OCI-LY7 (cell line): ENCODE data around the gene INS. TPM values are rescaled to one million over a fixed set of nuclear protein-coding genes. Genes with fewer than 3 reads are reported as not detected.

Experiments used
- BruUV-seq: library from RNA; stranded (reverse); fragments of 400-500 nt; replicated peaks from 2 replicates; lab custom pipeline; 2021; lab: Mats Ljungman, UMichigan
- CTCF ChIA-PET: fragments of 300-600 bp; sonication (Branson Sonifier 250); formaldehyde crosslinking; loops from one replicate; lab custom pipeline; 2022; ENCODE audit warnings: antibody characterized with exemption; ENCODE audit not compliant: unreplicated experiment; lab: Charles Lee
- POLR2A ChIA-PET: fragments of 300-600 bp; sonication (Branson Sonifier 250); formaldehyde crosslinking; loops from one replicate; lab custom pipeline; 2022; ENCODE audit warnings: antibody characterized with exemption; lab: Charles Lee
- DNase-seq: peaks from one replicate; pipeline ENCODE4 v3.0.0-alpha.2; 2015; ENCODE audit warnings: low spot score
- H2AFZ ChIP-seq: fragments of 200-600 bp; sonication (generic), shearing (Covaris generic); 2 replicates; pipeline ENCODE4 v1.6.1; 2014; ENCODE audit warnings: mild to moderate bottlenecking, antibody characterized with exemption, low read length, moderate library complexity
- H3K27ac ChIP-seq: fragments of 200-600 bp; sonication (generic); 2 replicates; pipeline ENCODE4 v1.5.1; 2014; ENCODE audit warnings: mixed run types, low read depth, mild to moderate bottlenecking, moderate library complexity, low read length, inconsistent platforms; ENCODE audit not compliant: poor library complexity, severe bottlenecking
- H3K36me3 ChIP-seq: fragments of 200-600 bp; sonication (generic); 2 replicates; pipeline ENCODE4 v1.6.1; 2014; ENCODE audit warnings: mild to moderate bottlenecking, antibody characterized with exemption, low read length, moderate library complexity, mixed read lengths; ENCODE audit not compliant: insufficient read depth
- H3K4me1 ChIP-seq: fragments of 200-600 bp; sonication (generic); 2 replicates; pipeline ENCODE4 v1.5.1; 2014; ENCODE audit warnings: mild to moderate bottlenecking, low read length; ENCODE audit not compliant: insufficient read depth, poor library complexity, severe bottlenecking
- H3K4me2 ChIP-seq: fragments of 200-600 bp; sonication (generic); 2 replicates; pipeline ENCODE4 v1.6.1; 2014; ENCODE audit warnings: mild to moderate bottlenecking, low read length
- H3K4me3 ChIP-seq: fragments of 200-600 bp; sonication (generic); 2 replicates; pipeline ENCODE4 v1.5.1; 2014; ENCODE audit warnings: mild to moderate bottlenecking, low read depth, low read length; ENCODE audit not compliant: poor library complexity, severe bottlenecking
- H3K79me2 ChIP-seq: fragments of 200-600 bp; sonication (generic); 2 replicates; pipeline ENCODE4 v1.6.1; 2016; ENCODE audit warnings: low read depth, mild to moderate bottlenecking, low read length, moderate library complexity, mixed read lengths; ENCODE audit not compliant: insufficient read depth
- H3K9me2 ChIP-seq: fragments of 200-600 bp; sonication (generic); 2 replicates; pipeline ENCODE4 v1.6.1; 2016; ENCODE audit warnings: mild to moderate bottlenecking, low read length, mixed read lengths; ENCODE audit not compliant: insufficient read depth
- H3K9me3 ChIP-seq: fragments of 200-600 bp; sonication (generic); 2 replicates; pipeline ENCODE4 v1.6.1; 2014; ENCODE audit warnings: mild to moderate bottlenecking, mixed run types, low read length, mixed read lengths
- H4K20me1 ChIP-seq: fragments of 200-600 bp; sonication (generic); 2 replicates; pipeline ENCODE4 v1.6.1; 2014; ENCODE audit warnings: mild to moderate bottlenecking, antibody characterized with exemption, low read length, moderate library complexity, mixed read lengths; ENCODE audit not compliant: insufficient read depth
- EZH2phosphoT487 ChIP-seq: fragments of 200-600 bp; sonication (generic); IDR thresholded peaks from 2 replicates; pipeline ENCODE4 v1.6.1; 2018; ENCODE audit warnings: low read depth, borderline replicate concordance, mild to moderate bottlenecking, mixed run types, antibody characterized with exemption, low read length, moderate library complexity, mixed read lengths
- intact Hi-C: fragments of 100-400 bp; cut with micrococcal nuclease; formaldehyde crosslinking; loops from one replicate; pipeline ENCODE4 v1.10.0; 2022; ENCODE audit not compliant: unreplicated experiment
- total RNA-seq, 2 experiments: library from RNA; depleted of rRNA in 1 of 2; stranded (reverse); fragments of >200 nt in 1 of 2; shearing (Covaris generic) in 1 of 2; gene quantifications; 2 replicates each; pipeline ENCODE4 v1.2.3, GENCODE V29; 2014 to 2022
- TF ChIP-seq, protein P1 (sequence below): fragments of 200-600 bp; sonication (generic); conservative IDR thresholded peaks from 2 replicates; pipeline ENCODE4 v1.5.1; 2014; ENCODE audit warnings: mild to moderate bottlenecking, antibody characterized with exemption, low read length, moderate library complexity, mixed read lengths

INS gene
- total RNA-seq, 2 experiments from 2014 or later, result not detected

- no peaks in the 10 kb centered on the region for H3K79me2 ChIP-seq
- no peaks in the 10 kb centered on the region for H3K9me3 ChIP-seq
- no peak for DNase-seq
- CTCF ChIA-PET, result no interaction called here
- no peak overlapping the region for H3K4me2 ChIP-seq
- TF ChIP-seq, protein P1, sequence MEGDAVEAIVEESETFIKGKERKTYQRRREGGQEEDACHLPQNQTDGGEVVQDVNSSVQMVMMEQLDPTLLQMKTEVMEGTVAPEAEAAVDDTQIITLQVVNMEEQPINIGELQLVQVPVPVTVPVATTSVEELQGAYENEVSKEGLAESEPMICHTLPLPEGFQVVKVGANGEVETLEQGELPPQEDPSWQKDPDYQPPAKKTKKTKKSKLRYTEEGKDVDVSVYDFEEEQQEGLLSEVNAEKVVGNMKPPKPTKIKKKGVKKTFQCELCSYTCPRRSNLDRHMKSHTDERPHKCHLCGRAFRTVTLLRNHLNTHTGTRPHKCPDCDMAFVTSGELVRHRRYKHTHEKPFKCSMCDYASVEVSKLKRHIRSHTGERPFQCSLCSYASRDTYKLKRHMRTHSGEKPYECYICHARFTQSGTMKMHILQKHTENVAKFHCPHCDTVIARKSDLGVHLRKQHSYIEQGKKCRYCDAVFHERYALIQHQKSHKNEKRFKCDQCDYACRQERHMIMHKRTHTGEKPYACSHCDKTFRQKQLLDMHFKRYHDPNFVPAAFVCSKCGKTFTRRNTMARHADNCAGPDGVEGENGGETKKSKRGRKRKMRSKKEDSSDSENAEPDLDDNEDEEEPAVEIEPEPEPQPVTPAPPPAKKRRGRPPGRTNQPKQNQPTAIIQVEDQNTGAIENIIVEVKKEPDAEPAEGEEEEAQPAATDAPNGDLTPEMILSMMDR, result no peak
- no peak for TF ChIP-seq EZH2phosphoT487
- POLR2A ChIA-PET, result interaction anchor here (0.6 kb wide), 1 partner anchor 654 kb away, joined by 3 read pairs; no protein-coding TSS in a partner anchor
- H3K4me3 ChIP-seq, result no peak overlapping the region
- intact Hi-C loops, result loop anchor here (10.0 kb wide), 1 partner anchor 505 kb away; no protein-coding TSS in a partner anchor
- H3K4me1 ChIP-seq, result no peaks in the 10 kb centered on the region
- BruUV-seq, result no TSS peak
- H3K36me3 ChIP-seq, result no peaks in the 10 kb centered on the region
- no peaks in the 10 kb centered on the region for H4K20me1 ChIP-seq
- H3K9me2 ChIP-seq, result no peaks in the 10 kb centered on the region
- no peak overlapping the region for H2AFZ ChIP-seq
- H3K27ac ChIP-seq, result no peak overlapping the region
Measured at GRCh38 chr11:2159536-2160413, 1.2 kb downstream of the INS start.

DNA sequence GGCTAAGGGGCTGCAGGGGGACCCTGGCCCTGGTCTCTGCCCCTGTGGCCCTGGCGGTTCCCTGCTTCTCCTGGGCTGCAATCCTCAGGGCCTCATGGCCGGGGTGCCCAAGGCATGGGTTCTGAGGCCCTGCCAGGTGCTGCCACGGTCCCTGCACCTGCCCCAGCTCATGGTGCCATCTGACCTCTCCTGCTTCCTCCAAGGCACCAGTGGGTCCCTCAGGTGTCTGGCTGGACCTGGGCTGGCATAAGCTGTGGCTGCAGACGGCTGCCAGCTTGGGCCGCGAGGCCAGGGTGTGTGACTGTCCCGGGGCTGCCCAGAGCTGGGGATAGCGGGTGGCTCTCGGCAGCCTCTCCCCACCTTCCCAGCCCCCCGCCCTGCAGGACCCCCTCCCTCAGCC lies 2.0 kb downstream of the INS start:
- no peaks in the 10 kb centered on the region for H3K9me2 ChIP-seq
- H3K9me3 ChIP-seq, result no peaks in the 10 kb centered on the region
- TF ChIP-seq EZH2phosphoT487, result no peak
- TF ChIP-seq, protein P1, result no peak
- no peak overlapping the region for H3K27ac ChIP-seq
- intact Hi-C loops, result loop anchor here (10.0 kb wide), 1 partner anchor 504 kb away; no protein-coding TSS in a partner anchor
- H3K4me2 ChIP-seq, result no peak overlapping the region
- BruUV-seq, result no TSS peak
- no peaks in the 10 kb centered on the region for H3K4me1 ChIP-seq
- no peak overlapping the region for H2AFZ ChIP-seq
- no peak overlapping the region for H3K4me3 ChIP-seq
- H3K36me3 ChIP-seq, result no peaks in the 10 kb centered on the region
- POLR2A ChIA-PET, result no interaction called here
- no peaks in the 10 kb centered on the region for H3K79me2 ChIP-seq
- DNase-seq, result no peak
- H4K20me1 ChIP-seq, result no peaks in the 10 kb centered on the region
- CTCF ChIA-PET, result no interaction called here

DNA sequence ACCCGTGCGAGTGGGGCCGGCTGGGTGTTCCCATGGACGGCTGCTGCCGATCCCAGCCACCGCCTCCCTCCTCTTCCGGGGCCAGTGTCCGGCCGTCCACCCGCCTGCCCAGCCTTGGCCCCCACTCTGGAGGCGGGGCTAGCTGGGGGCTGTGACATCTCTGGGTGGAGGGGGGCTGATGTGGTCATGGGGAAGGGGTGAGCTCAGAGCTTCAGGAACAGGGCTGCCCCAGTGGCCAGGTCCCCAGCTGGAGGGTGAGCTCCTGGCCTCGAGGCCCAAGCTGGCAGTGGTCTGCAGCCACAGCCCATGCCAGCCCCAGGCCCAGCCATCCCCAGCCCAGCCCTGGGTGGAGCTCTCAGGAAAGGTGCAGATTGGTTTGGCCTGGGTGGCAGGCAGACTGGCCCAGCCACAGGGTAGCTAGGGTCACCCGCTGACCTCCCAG lies 2.7 kb downstream of the INS start:
- H3K4me2 ChIP-seq, result no peak overlapping the region
- CTCF ChIA-PET, result no interaction called here
- no peak overlapping the region for H3K27ac ChIP-seq
- no peaks in the 10 kb centered on the region for H3K4me1 ChIP-seq
- no peaks in the 10 kb centered on the region for H4K20me1 ChIP-seq
- no peaks in the 10 kb centered on the region for H3K79me2 ChIP-seq
- intact Hi-C loops, result loop anchor here (10.0 kb wide), 1 partner anchor 504 kb away; no protein-coding TSS in a partner anchor
- TF ChIP-seq, protein P1, result no peak
- TF ChIP-seq EZH2phosphoT487, result no peak
- H3K36me3 ChIP-seq, result no peaks in the 10 kb centered on the region
- POLR2A ChIA-PET, result no interaction called here
- no peaks in the 10 kb centered on the region for H3K9me2 ChIP-seq
- no peak overlapping the region for H2AFZ ChIP-seq
- BruUV-seq, result no TSS peak
- H3K9me3 ChIP-seq, result no peaks in the 10 kb centered on the region
- DNase-seq, result no peak
- H3K4me3 ChIP-seq, result no peak overlapping the region
